BLaER1 (cell line): ENCODE measurements around the gene ST8SIA4.

Experiments
- H3K27ac ChIP-seq: shearing (Covaris generic); formaldehyde crosslinking; 2 replicates; pipeline ENCODE4 v1.8.1; 2022
- H3K27me3 ChIP-seq: shearing (Covaris generic); formaldehyde crosslinking; 2 replicates; pipeline ENCODE4 v1.8.1; 2022
- H3K36me3 ChIP-seq: shearing (Covaris generic); formaldehyde crosslinking; 2 replicates; pipeline ENCODE4 v1.8.1; 2022
- H3K4me1 ChIP-seq: shearing (Covaris generic); formaldehyde crosslinking; 2 replicates; pipeline ENCODE4 v1.8.1; 2022
- H3K4me2 ChIP-seq: shearing (Covaris generic); formaldehyde crosslinking; 2 replicates; pipeline ENCODE4 v1.8.1; 2022
- H3K4me3 ChIP-seq: shearing (Covaris generic); formaldehyde crosslinking; 2 replicates; pipeline ENCODE4 v1.8.1; 2022
- H3K9ac ChIP-seq: shearing (Covaris generic); formaldehyde crosslinking; 2 replicates; pipeline ENCODE4 v1.8.1; 2022
- H3K9me3 ChIP-seq: shearing (Covaris generic); formaldehyde crosslinking; 2 replicates; pipeline ENCODE4 v1.8.1; 2022
- H4K20me1 ChIP-seq: shearing (Covaris generic); formaldehyde crosslinking; 2 replicates; pipeline ENCODE4 v1.8.1; 2022
- Cebpa-rat ChIP-seq: shearing (Covaris generic); IDR thresholded peaks from 2 replicates; pipeline ENCODE4 v1.8.1; 2022

Gene ST8SIA4

GRCh38 chr5:100855295-100855694 is 47.8 kb downstream of the ST8SIA4 start:
- Histone ChIP-seq H3K9ac (no peak overlapping the region), H4K20me1 (peaks cover 67% of the 10 kb centered on the region), H3K4me1 (peaks cover 66% of the 10 kb centered on the region), H3K36me3 (peaks cover 54% of the 10 kb centered on the region), H3K4me2 (peak overlapping the region; percentile 55; the same call in 1 of the 2 replicates), H3K4me3 (no peak overlapping the region), H3K27me3 (no peaks in the 10 kb centered on the region), H3K27ac (no peak overlapping the region), H3K9me3 (no peaks in the 10 kb centered on the region)
- no peak for TF ChIP-seq Cebpa-rat

DNA sequence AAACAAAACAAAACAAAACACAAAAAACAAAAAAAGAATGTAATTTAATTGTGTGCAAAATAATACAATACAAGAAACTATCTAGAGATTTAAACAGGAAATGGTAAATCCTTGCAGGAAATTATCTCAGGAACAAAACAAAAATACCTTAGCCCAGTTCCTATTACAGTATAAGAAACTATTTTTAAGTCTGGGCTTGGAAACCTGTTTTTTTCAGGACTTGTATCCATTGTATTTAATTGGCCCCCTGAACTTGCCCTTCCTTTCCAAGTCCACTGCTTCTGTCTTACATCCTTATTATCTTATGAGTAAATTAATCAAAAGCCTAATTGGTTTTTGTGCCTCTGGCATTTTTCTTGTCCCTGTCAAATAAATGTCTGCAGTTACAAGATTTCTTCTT is 48.5 kb downstream of the ST8SIA4 start:
- TF ChIP-seq Cebpa-rat, result no peak
- Histone ChIP-seq H3K9me3 (no peaks in the 10 kb centered on the region), H4K20me1 (peaks cover 66% of the 10 kb centered on the region), H3K4me2 (peak overlapping the region; percentile 55), H3K4me3 (no peak overlapping the region), H3K9ac (no peak overlapping the region), H3K36me3 (peaks cover 51% of the 10 kb centered on the region), H3K27me3 (no peaks in the 10 kb centered on the region), H3K4me1 (peaks cover 66% of the 10 kb centered on the region), H3K27ac (no peak overlapping the region)

DNA sequence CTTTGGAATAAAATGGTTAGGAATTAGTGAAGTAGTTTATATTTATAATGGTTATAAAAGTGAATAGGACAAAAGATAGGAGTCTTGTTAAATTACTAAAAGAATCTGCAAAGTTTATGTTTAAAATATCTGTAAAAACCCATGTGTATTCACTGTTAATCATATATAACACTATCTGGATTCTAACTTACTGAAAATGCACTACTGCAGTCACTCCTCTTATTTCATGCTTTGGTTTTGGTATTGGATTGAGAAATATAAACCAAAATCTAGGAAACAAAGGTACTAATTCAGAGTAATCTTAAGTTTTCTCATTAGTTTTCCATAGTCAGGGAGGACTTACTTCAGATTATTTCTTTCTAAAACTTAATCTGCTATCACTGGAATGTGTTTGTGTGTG is 49.5 kb downstream of the ST8SIA4 start:
- Histone ChIP-seq H3K4me1 (peaks cover 61% of the 10 kb centered on the region), H3K27me3 (no peaks in the 10 kb centered on the region), H4K20me1 (peaks cover 60% of the 10 kb centered on the region), H3K36me3 (peaks cover 54% of the 10 kb centered on the region), H3K4me3 (no peak overlapping the region), H3K9ac (no peak overlapping the region), H3K27ac (peak overlapping the region; percentile 30; the same call in 1 of the 2 replicates), H3K9me3 (no peaks in the 10 kb centered on the region), H3K4me2 (peak overlapping the region; percentile 31)
- TF ChIP-seq Cebpa-rat, result no peak

DNA sequence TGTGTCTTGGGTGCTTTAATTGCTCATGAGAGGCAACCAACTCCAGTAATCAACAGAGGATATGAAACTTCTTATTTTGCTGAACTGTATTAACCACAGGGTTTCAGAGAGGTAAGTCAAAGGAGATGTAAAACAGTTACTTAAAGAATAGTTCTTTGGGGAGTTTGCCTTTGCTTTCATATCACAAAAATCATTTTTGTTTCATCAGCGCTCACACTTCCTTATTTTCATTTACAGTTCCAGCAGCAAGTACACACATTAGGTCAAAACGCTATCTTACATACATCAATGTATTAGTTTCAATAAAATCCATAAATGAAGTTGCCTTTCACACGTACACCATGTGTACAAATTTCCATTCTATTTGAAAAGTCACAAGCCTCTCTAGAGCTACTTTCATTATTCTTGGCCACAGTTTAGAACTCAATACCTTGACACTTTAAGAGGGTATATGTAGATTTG is 50.1 kb downstream of the ST8SIA4 start:
- Histone ChIP-seq H3K4me1 (peaks cover 55% of the 10 kb centered on the region), H3K36me3 (peaks cover 48% of the 10 kb centered on the region), H3K27me3 (no peaks in the 10 kb centered on the region), H3K9ac (no peak overlapping the region), H3K27ac (peak overlapping the region; percentile 30; the same call in 1 of the 2 replicates), H3K4me2 (peak overlapping the region; percentile 31), H3K4me3 (no peak overlapping the region), H4K20me1 (peaks cover 55% of the 10 kb centered on the region), H3K9me3 (no peaks in the 10 kb centered on the region)
- TF ChIP-seq Cebpa-rat, result no peak

DNA sequence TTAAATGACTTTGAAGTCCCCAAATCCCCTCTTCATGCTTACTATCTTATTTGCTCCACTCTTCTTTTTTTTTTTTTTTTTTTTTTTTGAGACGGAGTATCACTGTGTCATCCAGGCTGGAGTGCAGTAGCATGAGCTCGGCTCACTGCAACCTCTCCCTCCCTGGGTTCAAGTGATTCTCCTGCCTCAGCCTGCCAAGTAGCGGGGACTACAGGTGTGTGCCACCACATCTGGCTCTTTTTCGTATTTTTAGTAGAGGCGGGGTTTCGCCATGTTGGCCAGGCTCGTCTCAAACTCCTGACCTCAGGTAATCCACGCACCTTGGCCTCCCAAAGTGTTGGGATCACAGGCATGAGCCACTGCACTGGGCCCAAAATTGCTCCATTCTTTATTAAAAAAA is 51.0 kb downstream of the ST8SIA4 start:
- H3K4me1 ChIP-seq, result peaks cover 47% of the 10 kb centered on the region
- H3K9ac ChIP-seq, result no peak overlapping the region
- peaks cover 55% of the 10 kb centered on the region for H3K36me3 ChIP-seq
- no peak for TF ChIP-seq Cebpa-rat
- no peak overlapping the region; the same call in 1 of the 2 replicates for H3K27ac ChIP-seq
- H3K9me3 ChIP-seq, result no peaks in the 10 kb centered on the region
- H3K27me3 ChIP-seq, result no peaks in the 10 kb centered on the region
- H3K4me2 ChIP-seq, result no peak overlapping the region
- H4K20me1 ChIP-seq, result peaks cover 60% of the 10 kb centered on the region
- no peak overlapping the region for H3K4me3 ChIP-seq

GRCh38 chr5:100846772-100847171 is 56.3 kb downstream of the ST8SIA4 start:
- H3K27ac ChIP-seq, result no peak overlapping the region
- no peak overlapping the region for H3K4me3 ChIP-seq
- no peak overlapping the region for H3K4me2 ChIP-seq
- H3K4me1 ChIP-seq, result no peaks in the 10 kb centered on the region
- TF ChIP-seq Cebpa-rat, result no peak
- no peaks in the 10 kb centered on the region for H3K27me3 ChIP-seq
- peaks cover 51% of the 10 kb centered on the region for H4K20me1 ChIP-seq
- H3K9me3 ChIP-seq, result no peaks in the 10 kb centered on the region
- no peak overlapping the region for H3K9ac ChIP-seq
- peaks cover 63% of the 10 kb centered on the region for H3K36me3 ChIP-seq

DNA sequence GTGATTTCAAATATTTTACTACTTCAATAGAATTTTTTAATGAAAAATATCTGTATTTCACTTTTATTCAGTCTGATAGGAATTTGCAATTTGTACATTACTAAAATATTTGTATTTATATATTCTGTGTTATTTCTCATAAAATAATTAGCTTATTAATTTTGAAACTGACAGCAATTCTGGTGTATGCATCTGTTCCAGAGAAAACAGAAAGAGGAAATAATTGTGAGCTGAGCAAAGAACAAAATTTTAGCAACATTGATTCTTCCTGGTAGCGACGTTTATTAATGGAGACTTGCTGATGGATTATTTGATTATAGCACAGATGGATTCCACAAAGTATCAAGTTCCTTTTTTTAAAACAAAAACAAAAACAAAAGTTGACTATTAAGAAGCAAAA is 61.0 kb downstream of the ST8SIA4 start:
- no peak overlapping the region for H3K4me2 ChIP-seq

DNA sequence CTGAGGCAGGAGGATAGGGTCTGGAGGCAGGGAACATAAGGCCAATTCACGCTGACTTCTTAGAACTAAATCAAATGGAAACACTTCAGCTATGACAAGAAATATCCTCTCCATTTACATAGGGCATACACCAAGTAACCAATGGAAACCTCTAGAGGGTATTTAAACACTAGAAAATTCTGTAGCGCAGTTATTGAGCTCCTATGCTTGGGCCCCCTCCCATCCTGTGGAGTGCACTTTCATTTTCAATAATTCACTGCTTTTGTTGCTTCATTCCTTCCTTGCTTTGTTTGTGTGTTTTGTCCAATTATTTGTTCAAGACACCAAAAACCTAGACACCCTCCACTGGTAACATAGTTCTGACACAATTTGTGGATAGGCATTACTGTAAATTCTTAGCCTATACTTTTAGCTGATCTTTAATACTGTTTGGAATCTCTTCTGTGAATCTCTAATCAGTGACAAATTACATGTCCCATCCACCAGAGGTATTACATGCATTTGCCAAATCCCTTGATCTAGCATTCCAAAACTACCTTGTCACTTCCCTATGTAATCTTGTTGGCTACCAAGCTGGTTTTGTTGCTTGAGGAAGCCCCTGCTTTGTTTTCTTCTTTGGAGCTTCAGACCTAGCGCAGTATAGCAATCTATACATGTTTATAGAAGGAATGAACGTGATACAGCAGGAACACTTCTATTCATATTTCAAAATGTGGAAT is 61.6 kb downstream of the ST8SIA4 start:
- no peak overlapping the region for H3K27ac ChIP-seq
- no peaks in the 10 kb centered on the region for H3K9me3 ChIP-seq
- peaks cover 63% of the 10 kb centered on the region for H3K36me3 ChIP-seq
- no peak for TF ChIP-seq Cebpa-rat
- no peaks in the 10 kb centered on the region for H3K27me3 ChIP-seq
- no peak overlapping the region for H3K4me2 ChIP-seq
- no peak overlapping the region for H3K9ac ChIP-seq
- no peaks in the 10 kb centered on the region for H3K4me1 ChIP-seq
- peaks cover 40% of the 10 kb centered on the region for H4K20me1 ChIP-seq
- no peak overlapping the region for H3K4me3 ChIP-seq

More for the DNA sequence above, 61.0 kb downstream of the ST8SIA4 start:
- no peaks in the 10 kb centered on the region for H3K27me3 ChIP-seq
- H3K9me3 ChIP-seq, result no peaks in the 10 kb centered on the region
- H3K4me3 ChIP-seq, result no peak overlapping the region
- peaks cover 63% of the 10 kb centered on the region for H3K36me3 ChIP-seq
- no peak overlapping the region for H3K27ac ChIP-seq
- H4K20me1 ChIP-seq, result peaks cover 46% of the 10 kb centered on the region
- no peak for TF ChIP-seq Cebpa-rat
- H3K4me1 ChIP-seq, result no peaks in the 10 kb centered on the region
- H3K9ac ChIP-seq, result no peak overlapping the region

DNA sequence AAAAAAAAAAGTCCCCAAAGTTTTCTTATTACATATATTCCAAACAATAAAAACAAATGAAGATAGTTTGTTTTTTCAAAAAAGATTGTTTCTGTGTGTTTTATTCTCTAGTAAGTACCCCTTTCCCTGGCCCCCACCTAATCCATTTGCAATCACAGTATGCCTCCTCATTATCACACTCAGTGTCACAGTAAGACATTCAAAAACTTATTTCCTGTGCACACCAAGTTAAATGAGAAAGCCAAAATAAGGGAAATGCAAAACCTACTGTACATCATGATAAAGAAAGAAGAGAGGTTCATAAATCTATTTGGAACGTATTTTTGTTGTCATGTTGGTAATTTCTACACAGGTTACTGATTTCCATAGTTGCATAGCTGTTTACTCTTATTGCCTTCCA is 62.3 kb downstream of the ST8SIA4 start:
- Histone ChIP-seq H3K27me3 (no peaks in the 10 kb centered on the region), H3K9me3 (no peaks in the 10 kb centered on the region), H3K4me3 (no peak overlapping the region), H4K20me1 (peaks cover 34% of the 10 kb centered on the region), H3K4me1 (no peaks in the 10 kb centered on the region), H3K4me2 (no peak overlapping the region), H3K27ac (no peak overlapping the region), H3K9ac (no peak overlapping the region), H3K36me3 (peaks cover 56% of the 10 kb centered on the region)
- TF ChIP-seq Cebpa-rat, result no peak

- Histone ChIP-seq H3K27me3 (no peaks in the 10 kb centered on the region), H4K20me1 (peaks cover 34% of the 10 kb centered on the region), H3K9me3 (no peaks in the 10 kb centered on the region), H3K36me3 (peaks cover 54% of the 10 kb centered on the region), H3K4me2 (no peak overlapping the region), H3K4me1 (no peaks in the 10 kb centered on the region), H3K27ac (no peak overlapping the region), H3K9ac (no peak overlapping the region), H3K4me3 (no peak overlapping the region)
- no peak for TF ChIP-seq Cebpa-rat
Measured at GRCh38 chr5:100840370-100840769, 62.7 kb downstream of the ST8SIA4 start.

DNA sequence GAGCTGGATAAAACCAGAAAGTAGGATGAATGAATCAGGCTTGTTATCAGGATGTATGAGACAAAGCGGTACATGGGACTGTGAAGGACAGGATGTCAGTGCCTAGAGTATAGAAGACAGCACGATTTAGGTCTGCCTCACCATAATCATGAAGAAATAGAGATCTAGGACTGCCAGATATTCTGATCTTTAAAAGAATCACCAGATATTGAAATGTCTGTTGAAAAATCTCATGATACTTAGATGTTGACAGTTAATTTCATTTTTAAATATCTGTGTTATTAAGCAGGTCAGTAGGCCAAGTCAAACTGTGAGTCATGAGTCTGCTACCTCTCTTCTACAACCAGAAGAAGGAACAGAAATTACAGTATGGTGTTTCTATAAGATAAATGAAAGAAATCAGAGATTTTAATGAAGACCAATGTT is 65.0 kb downstream of the ST8SIA4 start:
- Histone ChIP-seq H3K9ac (no peak overlapping the region), H3K27ac (no peak overlapping the region), H3K36me3 (peaks cover 41% of the 10 kb centered on the region), H4K20me1 (peaks cover 28% of the 10 kb centered on the region), H3K4me1 (no peaks in the 10 kb centered on the region), H3K4me3 (no peak overlapping the region), H3K27me3 (no peaks in the 10 kb centered on the region), H3K9me3 (no peaks in the 10 kb centered on the region), H3K4me2 (no peak overlapping the region)
- TF ChIP-seq Cebpa-rat, result no peak
